GM19468 (cell line): ENCODE results near the gene STOM.

Experiments
- ATAC-seq: cut with Tn5 transposase; IDR thresholded peaks from one replicate; pipeline ENCODE4 v1.9.1; 2021; ENCODE audit warnings: mild to moderate bottlenecking, moderate library complexity, moderate number of reproducible peaks; ENCODE audit not compliant: unreplicated experiment; ENCODE audit errors: extremely low read depth

The STOM gene

DNA sequence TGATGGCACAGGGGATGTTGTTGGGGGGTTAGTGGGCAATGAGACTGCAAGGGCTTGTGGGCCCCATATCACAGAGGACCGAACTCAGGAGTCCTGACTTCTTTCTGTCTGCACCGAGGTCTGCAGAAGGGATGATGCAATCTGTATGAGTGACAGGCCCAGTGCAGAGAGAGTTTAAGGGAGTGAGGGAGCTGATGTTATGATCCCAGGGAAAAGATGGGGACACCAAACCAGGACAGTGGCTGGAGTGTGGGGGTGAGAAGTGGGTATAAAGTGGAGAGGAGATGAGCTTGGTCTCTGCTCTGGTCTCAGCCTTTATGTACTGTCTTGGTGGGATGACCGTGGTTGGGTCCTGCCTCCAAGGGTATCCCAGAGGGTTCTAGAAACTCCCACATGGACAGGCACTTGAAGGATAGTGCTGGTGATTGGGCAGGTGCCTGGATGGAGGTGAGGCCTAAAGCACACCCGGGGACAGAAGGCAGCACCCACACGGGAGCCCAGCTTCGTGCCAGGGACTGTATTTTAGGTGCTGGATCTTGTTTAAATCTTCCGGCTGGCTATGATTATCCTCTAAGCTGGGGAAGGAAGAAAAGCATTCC is 80.2 kb downstream of the STOM start:
- no peak for ATAC-seq

DNA sequence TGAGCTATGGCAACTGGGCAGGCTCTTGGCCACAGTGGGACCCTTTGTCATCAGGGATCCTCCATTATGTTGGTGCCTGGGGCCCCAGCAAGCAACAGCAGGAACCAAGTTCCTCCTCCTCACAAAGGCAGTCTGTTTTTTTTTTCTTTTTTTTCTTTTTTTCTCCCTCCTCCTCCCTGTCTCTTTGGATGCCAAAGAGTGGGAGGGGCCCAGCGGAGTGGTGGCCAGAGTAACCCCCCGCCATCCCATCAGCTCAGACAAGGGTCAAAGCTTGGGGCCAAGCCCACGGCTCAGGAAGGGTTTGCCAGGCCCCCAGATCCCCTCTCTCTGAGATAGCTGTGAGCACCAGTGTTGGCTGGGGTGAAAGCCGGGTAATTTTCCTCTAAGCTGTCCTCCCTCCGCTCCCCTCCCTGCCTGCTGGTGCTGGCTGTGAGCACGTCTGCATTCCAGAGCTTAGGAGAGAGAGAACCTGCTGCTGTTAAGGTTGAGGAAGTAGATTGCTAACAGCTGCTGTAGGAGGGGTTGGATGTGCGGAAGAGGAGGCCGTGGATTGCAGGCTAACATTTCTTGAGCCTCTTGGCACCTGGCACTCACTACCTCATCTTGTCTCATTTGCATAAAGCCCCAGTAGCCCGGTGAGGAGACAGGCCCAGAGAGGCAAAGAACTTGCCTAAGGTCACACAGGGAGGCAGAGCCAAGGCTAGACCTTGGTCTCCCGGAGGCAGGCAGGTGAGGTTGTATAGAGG is 80.9 kb downstream of the STOM start:
- ATAC-seq: no peak
